ENCODE data around the gene FCRL3.

The FCRL3 gene

GRCh38 chr1:157682710-157683437, 17.7 kb downstream of the FCRL3 start:
- DNase-seq: no peak

- DNase-seq: no peak
Measured at GRCh38 chr1:157678721-157679120, 21.8 kb downstream of the FCRL3 start.

GRCh38 chr1:157673008-157673407, 27.6 kb downstream of the FCRL3 start:
- DNase-seq: no peak

- DNase-seq: no peak
Measured at GRCh38 chr1:157671895-157672294, 28.7 kb downstream of the FCRL3 start.

GRCh38 chr1:157659576-157660247, 40.9 kb downstream of the FCRL3 start:
- DNase-seq: no peak

GRCh38 chr1:157658571-157658970, 42.0 kb downstream of the FCRL3 start:
- DNase-seq: no peak

- no peak for DNase-seq
Measured at GRCh38 chr1:157653494-157653873, 47.1 kb downstream of the FCRL3 start.

- no peak for DNase-seq
Measured at GRCh38 chr1:157652859-157653493, 47.6 kb downstream of the FCRL3 start.

- no peak for DNase-seq
Measured at GRCh38 chr1:157648317-157648716, 52.3 kb downstream of the FCRL3 start.

GRCh38 chr1:157646144-157646543, 54.4 kb downstream of the FCRL3 start:
- DNase-seq: no peak

GRCh38 chr1:157641177-157641576, 59.4 kb downstream of the FCRL3 start:
- no peak for DNase-seq

GRCh38 chr1:157639800-157640199, 60.8 kb downstream of the FCRL3 start:
- no peak for DNase-seq

GRCh38 chr1:157628773-157629172, 71.8 kb downstream of the FCRL3 start:
- DNase-seq: no peak
